PC-3 (cell line): ENCODE data around the gene RNF5. TPM values are rescaled to one million over a fixed set of nuclear protein-coding genes. Genes with fewer than 3 reads are reported as not detected.

ENCODE experiments used
- ATAC-seq: fragments of 200-7000 bp; cut with Tn5 transposase; 2 replicates; pipeline ENCODE4 v1.9.1; 2020; ENCODE audit warnings: mild to moderate bottlenecking, moderate library complexity
- BruUV-seq: library from RNA; stranded (reverse); fragments of 400-500 nt; replicated peaks from 2 replicates; lab custom pipeline; 2021; lab: Mats Ljungman, UMichigan
- CTCF ChIA-PET: fragments of 300-600 bp; sonication (Branson Sonifier 250); formaldehyde crosslinking; loops from one replicate; lab custom pipeline; 2022; ENCODE audit warnings: antibody characterized with exemption; lab: Charles Lee
- POLR2A ChIA-PET: fragments of 300-600 bp; sonication (Branson Sonifier 250); formaldehyde crosslinking; loops from one replicate; lab custom pipeline; 2022; ENCODE audit warnings: antibody characterized with exemption; ENCODE audit not compliant: unreplicated experiment; lab: Charles Lee
- DNase-seq: peaks from one replicate; pipeline ENCODE4 v3.0.0-alpha.2; 2015
- H2AFZ ChIP-seq: fragments of 300-600 bp; sonication (generic); 2 replicates; pipeline ENCODE4 v1.6.0; 2016; ENCODE audit warnings: antibody characterized with exemption, low read length
- H3F3A ChIP-seq: fragments of 300-600 bp; sonication (generic); one replicate; pipeline ENCODE4 v1.6.0; 2017; ENCODE audit warnings: antibody characterized with exemption, low read length, control low read depth, mild to moderate bottlenecking; ENCODE audit not compliant: unreplicated experiment
- H3K27ac ChIP-seq: fragments of 300-600 bp; sonication (generic); 2 replicates; pipeline ENCODE4 v1.5.1; 2016; ENCODE audit warnings: mild to moderate bottlenecking, low read length
- H3K27me3 ChIP-seq: fragments of 300-600 bp; sonication (generic); 2 replicates; pipeline ENCODE4 v1.6.1; 2016; ENCODE audit warnings: low read length, mixed read lengths
- H3K36me3 ChIP-seq: fragments of 300-600 bp; sonication (generic); 2 replicates; pipeline ENCODE4 v1.6.1; 2016; ENCODE audit warnings: low read depth, mixed run types, low read length, mixed read lengths
- H3K4me1 ChIP-seq: fragments of 300-600 bp; sonication (generic); 2 replicates; pipeline ENCODE4 v1.5.1; 2016; ENCODE audit warnings: low read length; ENCODE audit not compliant: insufficient read depth
- H3K4me2 ChIP-seq: fragments of 300-600 bp; sonication (generic); 2 replicates; pipeline ENCODE4 v1.6.0; 2016; ENCODE audit warnings: low read length
- H3K4me3 ChIP-seq: fragments of 300-600 bp; sonication (generic); 2 replicates; pipeline ENCODE4 v1.5.1; 2016; ENCODE audit warnings: mild to moderate bottlenecking, low read length, mixed read lengths
- H3K79me2 ChIP-seq: fragments of 300-600 bp; sonication (generic); 2 replicates; pipeline ENCODE4 v1.6.1; 2017; ENCODE audit warnings: low read length, mixed read lengths
- H3K9ac ChIP-seq: fragments of 300-600 bp; sonication (generic); 2 replicates; pipeline ENCODE4 v1.6.0; 2016; ENCODE audit warnings: mild to moderate bottlenecking, low read length
- H3K9me2 ChIP-seq: fragments of 300-600 bp; sonication (generic); replicated peaks from 2 replicates; pipeline ENCODE4 v1.6.1; 2016; ENCODE audit warnings: mixed run types, low read length, mixed read lengths
- H3K9me3 ChIP-seq: fragments of 300-600 bp; sonication (generic); 2 replicates; pipeline ENCODE4 v1.6.1; 2016; ENCODE audit warnings: low read length, mixed read lengths
- H4K20me1 ChIP-seq: fragments of 300-600 bp; sonication (generic); 2 replicates; pipeline ENCODE4 v1.6.1; 2016; ENCODE audit warnings: low read length, mixed read lengths
- EZH2 ChIP-seq: fragments of 300-600 bp; sonication (generic); IDR thresholded peaks from one replicate; pipeline ENCODE4 v1.6.1; 2017; ENCODE audit warnings: antibody characterized with exemption, mild to moderate bottlenecking, low read length; ENCODE audit not compliant: unreplicated experiment
- EZH2phosphoT487 ChIP-seq: fragments of 300-600 bp; sonication (generic); IDR thresholded peaks from 2 replicates; pipeline ENCODE4 v1.6.1; 2018; ENCODE audit warnings: mild to moderate bottlenecking, antibody characterized with exemption, low read length, borderline replicate concordance
- intact Hi-C: fragments of 100-400 bp; cut with micrococcal nuclease; formaldehyde crosslinking; loops from 2 replicates; pipeline ENCODE4 v1.9.0; 2023
- total RNA-seq: library from RNA; depleted of rRNA; stranded (reverse); fragments of >200 nt; gene quantifications from 2 replicates; pipeline ENCODE4 v1.2.3, GENCODE V29; 2014
- TF ChIP-seq, protein P1 (sequence below): fragments of 300-600 bp; sonication (generic); conservative IDR thresholded peaks from 2 replicates; pipeline ENCODE4 v1.5.1; 2017; ENCODE audit warnings: antibody characterized with exemption, low read depth, mild to moderate bottlenecking, low read length

The RNF5 gene
- total RNA-seq, 1 experiment from 2014 or later, result 69.0 TPM

DNA sequence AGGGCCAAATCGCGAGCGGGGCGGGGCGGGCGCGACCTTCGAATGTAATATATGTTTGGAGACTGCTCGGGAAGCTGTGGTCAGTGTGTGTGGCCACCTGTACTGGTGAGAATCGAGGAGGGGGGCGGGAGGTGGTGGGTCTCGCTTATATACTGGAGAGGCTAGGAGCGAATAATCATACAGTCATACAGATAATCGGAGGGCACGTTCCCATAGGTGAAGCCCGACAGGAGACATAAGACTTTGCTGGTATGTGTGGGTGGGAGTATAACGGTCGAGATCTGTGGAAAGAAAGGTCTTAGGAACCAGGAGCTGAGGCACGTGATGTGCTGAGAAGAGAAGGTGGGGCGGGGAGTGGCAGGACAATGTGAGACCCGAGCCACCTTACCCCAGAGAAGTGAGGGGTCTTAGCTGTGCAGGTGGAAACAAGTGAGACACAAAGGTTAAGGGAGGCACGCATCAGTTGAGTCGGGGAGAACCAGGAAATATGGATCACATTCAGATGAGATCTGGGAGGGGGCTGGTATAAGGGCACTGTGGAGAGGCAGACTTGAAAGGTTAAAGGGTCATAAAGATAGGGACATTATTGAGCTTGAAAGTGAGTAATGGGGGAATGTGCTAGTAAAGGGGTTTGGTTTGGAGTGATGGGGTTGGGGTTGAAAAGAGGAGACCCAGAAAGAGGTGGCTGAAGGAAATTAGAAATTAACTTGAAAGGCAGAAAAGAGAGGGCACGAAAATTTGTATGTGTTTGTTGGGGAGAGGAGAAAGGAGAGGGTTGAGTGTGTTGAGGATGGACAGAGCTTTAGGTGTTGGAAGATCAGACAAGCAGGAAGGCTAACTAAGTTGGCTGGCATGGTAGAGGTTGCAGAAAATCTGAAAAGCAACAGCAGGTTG, 589 bp downstream of the RNF5 start:
- H3K36me3 ChIP-seq, result peaks cover 5% of the 10 kb centered on the region
- ChIA-PET CTCF (interaction anchor here (0.7 kb wide), 1 partner anchor 9 kb away, joined by 5 read pairs; no protein-coding TSS in a partner anchor), POLR2A (interaction anchor here (0.6 kb wide), 1 partner anchor 205 kb away, joined by 6 read pairs; no protein-coding TSS in a partner anchor)
- H3K9me2 ChIP-seq, result no peaks in the 10 kb centered on the region
- peak overlapping the region; percentile 77 for H2AFZ ChIP-seq
- intact Hi-C loops, result loop anchor here (1.0 to 5.0 kb wide), 3 partner anchors 17 to 221 kb away; partner anchors contain the start of genes FKBPL, NELFE and SKIC2
- H4K20me1 ChIP-seq, result no peaks in the 10 kb centered on the region
- peak overlapping the region; percentile 100 for H3K4me2 ChIP-seq
- no peaks in the 10 kb centered on the region for H3K27me3 ChIP-seq
- peaks cover 33% of the 10 kb centered on the region for H3K4me1 ChIP-seq
- DNase-seq (no peak), ATAC-seq (peak; percentile 0; the same call in 1 of the 2 replicates)
- TF ChIP-seq, protein P1, sequence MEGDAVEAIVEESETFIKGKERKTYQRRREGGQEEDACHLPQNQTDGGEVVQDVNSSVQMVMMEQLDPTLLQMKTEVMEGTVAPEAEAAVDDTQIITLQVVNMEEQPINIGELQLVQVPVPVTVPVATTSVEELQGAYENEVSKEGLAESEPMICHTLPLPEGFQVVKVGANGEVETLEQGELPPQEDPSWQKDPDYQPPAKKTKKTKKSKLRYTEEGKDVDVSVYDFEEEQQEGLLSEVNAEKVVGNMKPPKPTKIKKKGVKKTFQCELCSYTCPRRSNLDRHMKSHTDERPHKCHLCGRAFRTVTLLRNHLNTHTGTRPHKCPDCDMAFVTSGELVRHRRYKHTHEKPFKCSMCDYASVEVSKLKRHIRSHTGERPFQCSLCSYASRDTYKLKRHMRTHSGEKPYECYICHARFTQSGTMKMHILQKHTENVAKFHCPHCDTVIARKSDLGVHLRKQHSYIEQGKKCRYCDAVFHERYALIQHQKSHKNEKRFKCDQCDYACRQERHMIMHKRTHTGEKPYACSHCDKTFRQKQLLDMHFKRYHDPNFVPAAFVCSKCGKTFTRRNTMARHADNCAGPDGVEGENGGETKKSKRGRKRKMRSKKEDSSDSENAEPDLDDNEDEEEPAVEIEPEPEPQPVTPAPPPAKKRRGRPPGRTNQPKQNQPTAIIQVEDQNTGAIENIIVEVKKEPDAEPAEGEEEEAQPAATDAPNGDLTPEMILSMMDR, result no peak
- no peak for TF ChIP-seq EZH2phosphoT487
- TF ChIP-seq EZH2, result no peak
- H3K4me3 ChIP-seq, result peak overlapping the region; percentile 94
- H3K9ac ChIP-seq, result peak overlapping the region; percentile 86
- H3K79me2 ChIP-seq, result peaks cover 32% of the 10 kb centered on the region
- H3F3A ChIP-seq, result no peaks in the 10 kb centered on the region
- no peaks in the 10 kb centered on the region for H3K9me3 ChIP-seq
- BruUV-seq, result TSS peak; percentile 27
- H3K27ac ChIP-seq, result no peak overlapping the region

DNA sequence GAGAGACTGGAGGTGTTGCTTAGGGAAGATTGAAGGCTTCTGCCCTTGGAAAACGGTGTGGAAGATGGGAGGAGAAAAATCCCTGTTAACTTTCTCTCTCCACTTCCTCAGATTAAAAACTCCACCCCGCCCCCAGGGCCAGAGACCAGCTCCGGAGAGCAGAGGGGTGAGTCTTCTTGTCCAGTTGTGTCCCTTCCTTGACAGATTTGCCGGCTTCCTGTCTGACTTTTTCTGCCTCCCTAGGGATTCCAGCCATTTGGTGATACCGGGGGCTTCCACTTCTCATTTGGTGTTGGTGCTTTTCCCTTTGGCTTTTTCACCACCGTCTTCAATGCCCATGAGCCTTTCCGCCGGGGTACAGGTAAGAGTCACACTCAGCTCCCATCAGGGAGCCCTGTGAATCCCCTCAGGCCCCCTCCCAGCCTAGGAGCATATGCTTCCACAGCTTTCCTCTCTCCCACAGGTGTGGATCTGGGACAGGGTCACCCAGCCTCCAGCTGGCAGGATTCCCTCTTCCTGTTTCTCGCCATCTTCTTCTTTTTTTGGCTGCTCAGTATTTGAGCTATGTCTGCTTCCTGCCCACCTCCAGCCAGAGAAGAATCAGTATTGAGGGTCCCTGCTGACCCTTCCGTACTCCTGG, 1.7 kb downstream of the RNF5 start:
- Histone ChIP-seq H3K9ac (no peak overlapping the region), H3K4me3 (peak overlapping the region; percentile 94; the same call in 1 of the 2 replicates), H3K4me2 (peak overlapping the region; percentile 100), H2AFZ (no peak overlapping the region), H3K36me3 (peaks cover 5% of the 10 kb centered on the region), H3K9me3 (no peaks in the 10 kb centered on the region), H3K27ac (no peak overlapping the region), H4K20me1 (no peaks in the 10 kb centered on the region), H3K4me1 (peaks cover 29% of the 10 kb centered on the region), H3F3A (no peaks in the 10 kb centered on the region), H3K27me3 (no peaks in the 10 kb centered on the region), H3K9me2 (no peaks in the 10 kb centered on the region), H3K79me2 (peaks cover 21% of the 10 kb centered on the region)
- ChIA-PET POLR2A (no interaction called here), CTCF (no interaction called here)
- intact Hi-C loops, result loop anchor here (5.0 kb wide), 1 partner anchor 223 kb away; the partner anchor contains the start of genes NELFE and SKIC2
- ATAC-seq, result no peak
- BruUV-seq, result TSS peak; percentile 25
- no peak for TF ChIP-seq EZH2
- TF ChIP-seq, protein P1, result no peak
- no peak for TF ChIP-seq EZH2phosphoT487
- no peak for DNase-seq
